Astrocyte of the spinal cord (primary cell): ENCODE results near the gene SGMS1.
A peak's percentile ranks its signal among the peaks of the same experiment; 100 is the strongest.

Source experiments
- DNase-seq: peaks from one replicate; pipeline ENCODE4 v3.0.0; 2011; ENCODE audit warnings: low read depth, low spot score
- H3K4me3 ChIP-seq: 2 replicates; pipeline ENCODE4 v1.5.1; 2011; ENCODE audit warnings: low read depth, mild to moderate bottlenecking, low read length, moderate library complexity
- CTCF ChIP-seq: IDR thresholded peaks from 2 replicates; pipeline ENCODE4 v1.5.1; 2012; ENCODE audit warnings: low read depth, mild to moderate bottlenecking, low read length, inconsistent platforms
- in situ Hi-C: cut with HindIII; loops from 2 replicates; pipeline ENCODE4 v1.10.0; 2017; ENCODE audit warnings: low sequenced_read_pairs

SGMS1 gene

GRCh38 chr10:50511492-50512213, 112.1 kb downstream of the SGMS1 start:
- DNase-seq: peak; percentile 10
- TF ChIP-seq CTCF: no peak
- in situ Hi-C loops: no loop called here
- H3K4me3 ChIP-seq: no peak overlapping the region

GRCh38 chr10:50510517-50511473, 113.0 kb downstream of the SGMS1 start:
- in situ Hi-C loops: no loop called here
- DNase-seq: peak; percentile 18
- TF ChIP-seq CTCF: no peak
- H3K4me3 ChIP-seq: no peak overlapping the region

DNA sequence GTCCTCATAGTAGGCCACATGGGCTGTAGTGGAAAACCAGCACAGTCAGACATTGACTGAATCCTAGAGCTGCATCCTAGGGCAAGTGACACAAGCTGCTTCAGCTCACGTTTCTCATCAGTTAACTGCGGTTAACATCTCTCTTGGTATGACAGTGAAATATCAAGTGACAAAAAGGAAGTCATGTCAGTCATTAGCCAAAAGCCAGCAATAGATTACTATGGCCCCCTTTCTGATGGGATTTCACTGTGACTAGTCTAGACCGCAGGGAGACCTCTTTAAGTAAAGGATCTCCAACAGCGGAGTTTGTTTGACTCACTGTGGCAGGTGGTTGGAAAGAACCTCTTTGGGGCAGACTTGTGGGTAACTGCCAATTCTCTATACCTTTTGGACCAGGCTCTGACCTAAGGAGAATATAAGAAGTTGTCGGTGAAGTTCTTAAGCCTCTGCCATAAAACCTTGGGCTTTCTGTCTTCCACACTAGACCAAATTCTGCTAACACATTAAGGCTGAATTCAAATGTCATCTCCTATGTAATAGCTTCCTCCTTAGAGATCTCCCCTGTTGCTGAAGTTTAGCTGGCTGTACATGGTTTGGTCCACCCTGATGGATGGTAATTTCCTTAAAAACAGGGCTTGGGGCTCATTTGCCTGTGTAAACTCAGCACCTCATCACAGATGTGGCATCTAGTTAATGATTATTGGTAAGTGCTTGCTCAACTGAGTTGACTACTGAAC, 115.3 kb downstream of the SGMS1 start:
- DNase-seq: no peak
- no peak for TF ChIP-seq CTCF
- in situ Hi-C loops: no loop called here
- H3K4me3 ChIP-seq: no peak overlapping the region

- no peak for TF ChIP-seq CTCF
- DNase-seq: no peak
- in situ Hi-C loops: no loop called here
- H3K4me3 ChIP-seq: no peak overlapping the region
These were observed 116.7 kb downstream of the SGMS1 start for GRCh38 chr10:50506861-50507573.

- in situ Hi-C loops: no loop called here
- TF ChIP-seq CTCF: no peak
- no peak for DNase-seq
These were observed 119.4 kb downstream of the SGMS1 start for GRCh38 chr10:50504389-50504788.

More at GRCh38 chr10:50504389-50504788, 119.4 kb downstream of the SGMS1 start:
- H3K4me3 ChIP-seq: no peak overlapping the region
